Endothelial cell (in vitro differentiated cells): ENCODE measurements around the gene HERPUD2. TPM values are rescaled to one million over a fixed set of nuclear protein-coding genes. Genes with fewer than 3 reads are reported as not detected.

ENCODE experiments used
- DNase-seq: peaks from one replicate; pipeline ENCODE4 v3.0.0; 2021; ENCODE audit warnings: low spot score
- H3K27ac Mint-ChIP-seq: one replicate; pipeline ENCODE4 v1.8.0; 2021; ENCODE audit warnings: mixed read lengths, inconsistent platforms; ENCODE audit not compliant: unreplicated experiment
- H3K27me3 Mint-ChIP-seq: one replicate; pipeline ENCODE4 v1.8.0; 2021; ENCODE audit warnings: mild to moderate bottlenecking, moderate library complexity, mixed read lengths, inconsistent platforms; ENCODE audit not compliant: unreplicated experiment
- H3K36me3 Mint-ChIP-seq: one replicate; pipeline ENCODE4 v1.8.0; 2021; ENCODE audit warnings: mild to moderate bottlenecking, low read depth, mixed read lengths, inconsistent platforms; ENCODE audit not compliant: unreplicated experiment
- H3K4me1 Mint-ChIP-seq: one replicate; pipeline ENCODE4 v1.8.0; 2021; ENCODE audit warnings: mild to moderate bottlenecking, mixed read lengths, inconsistent platforms; ENCODE audit not compliant: unreplicated experiment
- H3K4me3 Mint-ChIP-seq: one replicate; pipeline ENCODE4 v1.8.0; 2021; ENCODE audit warnings: mild to moderate bottlenecking, mixed read lengths, inconsistent platforms; ENCODE audit not compliant: unreplicated experiment
- H3K9me3 Mint-ChIP-seq: one replicate; pipeline ENCODE4 v1.8.0; 2021; ENCODE audit warnings: mixed read lengths, inconsistent platforms; ENCODE audit not compliant: unreplicated experiment
- CTCF ChIP-seq: fragments of 200-600 bp; sonication (generic); IDR thresholded peaks from one replicate; pipeline ENCODE4 v1.5.0; 2021; ENCODE audit warnings: antibody characterized with exemption; ENCODE audit not compliant: unreplicated experiment
- total RNA-seq: library from RNA; stranded (reverse); fragmentation: NEBNext Ultra II Directional; extraction: Animal tissue kit (Norgen Biotek cat#: 25700); gene quantifications from one replicate; pipeline ENCODE4 v1.2.1, GENCODE V29; 2021; ENCODE audit not compliant: unreplicated experiment

Gene HERPUD2
- total RNA-seq, 1 donor from 2014 or later = 41.0 TPM

- no peaks in the 10 kb centered on the region for H3K27me3 Mint-ChIP-seq
- no peak overlapping the region for H3K4me3 Mint-ChIP-seq
- H3K9me3 Mint-ChIP-seq = no peaks in the 10 kb centered on the region
- H3K27ac Mint-ChIP-seq = no peak overlapping the region
- H3K4me1 Mint-ChIP-seq = peaks cover 4% of the 10 kb centered on the region
- DNase-seq = no peak
- H3K36me3 Mint-ChIP-seq = no peaks in the 10 kb centered on the region
- no peak for TF ChIP-seq CTCF
Observed at GRCh38 chr7:35720032-35720431, 25.1 kb upstream of the HERPUD2 start.

- Mint-ChIP-seq H3K27ac (no peak overlapping the region), H3K36me3 (no peaks in the 10 kb centered on the region), H3K27me3 (no peaks in the 10 kb centered on the region), H3K4me3 (no peak overlapping the region), H3K4me1 (peaks cover 4% of the 10 kb centered on the region), H3K9me3 (no peaks in the 10 kb centered on the region)
- no peak for TF ChIP-seq CTCF
- no peak for DNase-seq
Observed at GRCh38 chr7:35718047-35718446, 23.1 kb upstream of the HERPUD2 start.

GRCh38 chr7:35717516-35717915 is 22.6 kb upstream of the HERPUD2 start:
- no peak for TF ChIP-seq CTCF
- no peaks in the 10 kb centered on the region for H3K36me3 Mint-ChIP-seq
- H3K27me3 Mint-ChIP-seq = no peaks in the 10 kb centered on the region
- peaks cover 4% of the 10 kb centered on the region for H3K4me1 Mint-ChIP-seq
- no peak overlapping the region for H3K4me3 Mint-ChIP-seq
- no peaks in the 10 kb centered on the region for H3K9me3 Mint-ChIP-seq
- DNase-seq = no peak
- H3K27ac Mint-ChIP-seq = no peak overlapping the region

GRCh38 chr7:35717013-35717412 is 22.1 kb upstream of the HERPUD2 start:
- H3K4me1 Mint-ChIP-seq = peaks cover 4% of the 10 kb centered on the region
- no peak for DNase-seq
- no peaks in the 10 kb centered on the region for H3K27me3 Mint-ChIP-seq
- no peak overlapping the region for H3K27ac Mint-ChIP-seq
- no peak overlapping the region for H3K4me3 Mint-ChIP-seq
- H3K36me3 Mint-ChIP-seq = no peaks in the 10 kb centered on the region
- TF ChIP-seq CTCF = no peak
- no peaks in the 10 kb centered on the region for H3K9me3 Mint-ChIP-seq

- Mint-ChIP-seq H3K9me3 (no peaks in the 10 kb centered on the region), H3K36me3 (no peaks in the 10 kb centered on the region), H3K27me3 (no peaks in the 10 kb centered on the region), H3K4me1 (peaks cover 4% of the 10 kb centered on the region), H3K4me3 (no peak overlapping the region), H3K27ac (no peak overlapping the region)
- TF ChIP-seq CTCF = no peak
- no peak for DNase-seq
Observed at GRCh38 chr7:35716038-35716803, 21.3 kb upstream of the HERPUD2 start.
